ENCODE measurements around the gene SUCLG2. TPM values are rescaled to one million over a fixed set of nuclear protein-coding genes. Genes with fewer than 3 reads are reported as not detected.

Gene SUCLG2
- total and polyA plus RNA-seq, 10 of the 15 experiments (the other 5 are each of a cell fraction or from before 2014, with no cell fraction given), result 17.8 to 50.9 (median 37.2) TPM

DNA sequence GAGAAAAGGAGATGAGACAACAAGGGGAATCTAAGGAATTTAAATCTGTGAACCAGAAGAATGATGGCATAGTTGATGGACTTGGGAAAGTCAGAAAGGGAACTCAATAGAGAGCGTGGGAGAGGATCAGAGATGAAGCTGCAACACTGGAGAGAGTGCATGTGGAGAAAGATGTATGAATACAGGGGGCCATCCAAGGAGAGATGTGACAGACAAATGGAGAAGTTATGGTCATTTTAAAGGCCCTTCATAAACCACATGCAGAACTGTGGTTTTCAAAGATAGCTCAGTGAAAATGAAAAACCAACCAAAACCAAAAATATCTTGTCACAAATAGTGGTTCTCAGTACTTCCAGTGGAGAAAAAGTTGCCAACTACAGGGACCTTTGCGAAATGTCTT, 265.2 kb downstream of the SUCLG2 start (continued):
- TF ChIP-seq, protein P1, sequence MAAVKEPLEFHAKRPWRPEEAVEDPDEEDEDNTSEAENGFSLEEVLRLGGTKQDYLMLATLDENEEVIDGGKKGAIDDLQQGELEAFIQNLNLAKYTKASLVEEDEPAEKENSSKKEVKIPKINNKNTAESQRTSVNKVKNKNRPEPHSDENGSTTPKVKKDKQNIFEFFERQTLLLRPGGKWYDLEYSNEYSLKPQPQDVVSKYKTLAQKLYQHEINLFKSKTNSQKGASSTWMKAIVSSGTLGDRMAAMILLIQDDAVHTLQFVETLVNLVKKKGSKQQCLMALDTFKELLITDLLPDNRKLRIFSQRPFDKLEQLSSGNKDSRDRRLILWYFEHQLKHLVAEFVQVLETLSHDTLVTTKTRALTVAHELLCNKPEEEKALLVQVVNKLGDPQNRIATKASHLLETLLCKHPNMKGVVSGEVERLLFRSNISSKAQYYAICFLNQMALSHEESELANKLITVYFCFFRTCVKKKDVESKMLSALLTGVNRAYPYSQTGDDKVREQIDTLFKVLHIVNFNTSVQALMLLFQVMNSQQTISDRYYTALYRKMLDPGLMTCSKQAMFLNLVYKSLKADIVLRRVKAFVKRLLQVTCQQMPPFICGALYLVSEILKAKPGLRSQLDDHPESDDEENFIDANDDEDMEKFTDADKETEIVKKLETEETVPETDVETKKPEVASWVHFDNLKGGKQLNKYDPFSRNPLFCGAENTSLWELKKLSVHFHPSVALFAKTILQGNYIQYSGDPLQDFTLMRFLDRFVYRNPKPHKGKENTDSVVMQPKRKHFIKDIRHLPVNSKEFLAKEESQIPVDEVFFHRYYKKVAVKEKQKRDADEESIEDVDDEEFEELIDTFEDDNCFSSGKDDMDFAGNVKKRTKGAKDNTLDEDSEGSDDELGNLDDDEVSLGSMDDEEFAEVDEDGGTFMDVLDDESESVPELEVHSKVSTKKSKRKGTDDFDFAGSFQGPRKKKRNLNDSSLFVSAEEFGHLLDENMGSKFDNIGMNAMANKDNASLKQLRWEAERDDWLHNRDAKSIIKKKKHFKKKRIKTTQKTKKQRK (IDR thresholded peaks at IDR 0.05; ENCODE audit: low read depth, low read length), result no peak
- TF ChIP-seq ZNF384 (IDR thresholded peaks at IDR 0.05; ENCODE audit: borderline replicate concordance, low read depth, low read length), result no peak
- TF ChIP-seq RAD21 (IDR thresholded peaks at IDR 0.05; ENCODE audit: insufficient read depth, low read depth, low read length), result no peak
- no peak for TF ChIP-seq CBX5 (IDR thresholded peaks at IDR 0.05; ENCODE audit: low read depth)
- TF ChIP-seq NFYB (IDR thresholded peaks at IDR 0.05; ENCODE audit: insufficient read depth, low read depth, low read length), result no peak
- TF ChIP-seq NBN (IDR thresholded peaks at IDR 0.05), result 0 out of 2 replicates have a peak, but pooled peaks have one; percentile 38
- peak; percentile 99 for TF ChIP-seq RUNX3 (IDR thresholded peaks at IDR 0.05; ENCODE audit: low read length)
- no peak for TF ChIP-seq BMI1 (IDR thresholded peaks at IDR 0.05; ENCODE audit: borderline replicate concordance)
- TF ChIP-seq POU2F2 (IDR thresholded peaks at IDR 0.05; ENCODE audit: borderline replicate concordance, low read depth, low read length), result peak; percentile 88; the same call in 2 of the 3 replicates
- no peak for TF ChIP-seq TAF1 (IDR thresholded peaks at IDR 0.05; ENCODE audit: borderline replicate concordance, low read depth, low read length)
- no peak for TF ChIP-seq EZH2 (IDR thresholded peaks at IDR 0.05; ENCODE audit: borderline replicate concordance, control insufficient read depth, low read depth, low read length)
- no peak for TF ChIP-seq GATAD2B (conservative IDR thresholded peaks at IDR 0.05; ENCODE audit: low read depth)
- TF ChIP-seq SIX5 (IDR thresholded peaks at IDR 0.05; ENCODE audit: low read depth, low read length, severe bottlenecking), result no peak
- TF ChIP-seq, protein P2, sequence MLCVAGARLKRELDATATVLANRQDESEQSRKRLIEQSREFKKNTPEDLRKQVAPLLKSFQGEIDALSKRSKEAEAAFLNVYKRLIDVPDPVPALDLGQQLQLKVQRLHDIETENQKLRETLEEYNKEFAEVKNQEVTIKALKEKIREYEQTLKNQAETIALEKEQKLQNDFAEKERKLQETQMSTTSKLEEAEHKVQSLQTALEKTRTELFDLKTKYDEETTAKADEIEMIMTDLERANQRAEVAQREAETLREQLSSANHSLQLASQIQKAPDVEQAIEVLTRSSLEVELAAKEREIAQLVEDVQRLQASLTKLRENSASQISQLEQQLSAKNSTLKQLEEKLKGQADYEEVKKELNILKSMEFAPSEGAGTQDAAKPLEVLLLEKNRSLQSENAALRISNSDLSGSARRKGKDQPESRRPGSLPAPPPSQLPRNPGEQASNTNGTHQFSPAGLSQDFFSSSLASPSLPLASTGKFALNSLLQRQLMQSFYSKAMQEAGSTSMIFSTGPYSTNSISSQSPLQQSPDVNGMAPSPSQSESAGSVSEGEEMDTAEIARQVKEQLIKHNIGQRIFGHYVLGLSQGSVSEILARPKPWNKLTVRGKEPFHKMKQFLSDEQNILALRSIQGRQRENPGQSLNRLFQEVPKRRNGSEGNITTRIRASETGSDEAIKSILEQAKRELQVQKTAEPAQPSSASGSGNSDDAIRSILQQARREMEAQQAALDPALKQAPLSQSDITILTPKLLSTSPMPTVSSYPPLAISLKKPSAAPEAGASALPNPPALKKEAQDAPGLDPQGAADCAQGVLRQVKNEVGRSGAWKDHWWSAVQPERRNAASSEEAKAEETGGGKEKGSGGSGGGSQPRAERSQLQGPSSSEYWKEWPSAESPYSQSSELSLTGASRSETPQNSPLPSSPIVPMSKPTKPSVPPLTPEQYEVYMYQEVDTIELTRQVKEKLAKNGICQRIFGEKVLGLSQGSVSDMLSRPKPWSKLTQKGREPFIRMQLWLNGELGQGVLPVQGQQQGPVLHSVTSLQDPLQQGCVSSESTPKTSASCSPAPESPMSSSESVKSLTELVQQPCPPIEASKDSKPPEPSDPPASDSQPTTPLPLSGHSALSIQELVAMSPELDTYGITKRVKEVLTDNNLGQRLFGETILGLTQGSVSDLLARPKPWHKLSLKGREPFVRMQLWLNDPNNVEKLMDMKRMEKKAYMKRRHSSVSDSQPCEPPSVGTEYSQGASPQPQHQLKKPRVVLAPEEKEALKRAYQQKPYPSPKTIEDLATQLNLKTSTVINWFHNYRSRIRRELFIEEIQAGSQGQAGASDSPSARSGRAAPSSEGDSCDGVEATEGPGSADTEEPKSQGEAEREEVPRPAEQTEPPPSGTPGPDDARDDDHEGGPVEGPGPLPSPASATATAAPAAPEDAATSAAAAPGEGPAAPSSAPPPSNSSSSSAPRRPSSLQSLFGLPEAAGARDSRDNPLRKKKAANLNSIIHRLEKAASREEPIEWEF (IDR thresholded peaks at IDR 0.05; ENCODE audit: insufficient replicate concordance, low read depth, low read length), result no peak
- no peak for TF ChIP-seq SMARCA5 (IDR thresholded peaks at IDR 0.05)
- TF ChIP-seq ETV6 (conservative IDR thresholded peaks at IDR 0.05 in 1 of 2, IDR thresholded peaks at IDR 0.05 in 1 of 2; ENCODE audit: borderline replicate concordance in 1 of 2, low read depth in 1 of 2), result no peak
- TF ChIP-seq KAT2A (conservative IDR thresholded peaks at IDR 0.05; ENCODE audit: control insufficient read depth, low read depth, low read length), result no peak
- TF ChIP-seq DPF2 (IDR thresholded peaks at IDR 0.05), result 0 out of 2 replicates have a peak, but pooled peaks have one; percentile 27
- no peak for TF ChIP-seq POLR2AphosphoS2 (IDR thresholded peaks at IDR 0.05; ENCODE audit: low read depth, low read length)
